ENCODE results near the gene PRPSAP1.
A peak's percentile ranks its signal among the peaks of the same experiment; 100 is the strongest.

The PRPSAP1 gene

GRCh38 chr17:76353599-76354316 lies at the start of gene PRPSAP1 (continued):
- TF ChIP-seq, protein P1, sequence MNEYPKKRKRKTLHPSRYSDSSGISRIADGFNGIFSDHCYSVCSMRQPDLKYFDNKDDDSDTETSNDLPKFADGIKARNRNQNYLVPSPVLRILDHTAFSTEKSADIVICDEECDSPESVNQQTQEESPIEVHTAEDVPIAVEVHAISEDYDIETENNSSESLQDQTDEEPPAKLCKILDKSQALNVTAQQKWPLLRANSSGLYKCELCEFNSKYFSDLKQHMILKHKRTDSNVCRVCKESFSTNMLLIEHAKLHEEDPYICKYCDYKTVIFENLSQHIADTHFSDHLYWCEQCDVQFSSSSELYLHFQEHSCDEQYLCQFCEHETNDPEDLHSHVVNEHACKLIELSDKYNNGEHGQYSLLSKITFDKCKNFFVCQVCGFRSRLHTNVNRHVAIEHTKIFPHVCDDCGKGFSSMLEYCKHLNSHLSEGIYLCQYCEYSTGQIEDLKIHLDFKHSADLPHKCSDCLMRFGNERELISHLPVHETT (tag by site-specific recombination; IDR thresholded peaks at IDR 0.05): peak; percentile 99
- peak; percentile 64; the same call in 1 of the 2 replicates for TF ChIP-seq ZNF785 (tag by site-specific recombination; IDR thresholded peaks at IDR 0.05)
- peak; percentile 92 for TF ChIP-seq ZNF580 (tag by site-specific recombination; IDR thresholded peaks at IDR 0.05)
- peak; percentile 65; the same call in 1 of the 2 replicates for TF ChIP-seq REPIN1 (tag by site-specific recombination; IDR thresholded peaks at IDR 0.05; ENCODE audit: low read depth)
- TF ChIP-seq ELK4 (IDR thresholded peaks at IDR 0.05; ENCODE audit: borderline replicate concordance, low read depth, low read length): no peak
- peak; percentile 96; the same call in 1 of the 2 replicates for TF ChIP-seq ZNF391 (tag by site-specific recombination; IDR thresholded peaks at IDR 0.05; ENCODE audit: borderline replicate concordance, low read depth)
- TF ChIP-seq ZNF24 (tag by site-specific recombination; IDR thresholded peaks at IDR 0.05): peak; percentile 90; the same call in 1 of the 2 replicates
- TF ChIP-seq, protein P2, sequence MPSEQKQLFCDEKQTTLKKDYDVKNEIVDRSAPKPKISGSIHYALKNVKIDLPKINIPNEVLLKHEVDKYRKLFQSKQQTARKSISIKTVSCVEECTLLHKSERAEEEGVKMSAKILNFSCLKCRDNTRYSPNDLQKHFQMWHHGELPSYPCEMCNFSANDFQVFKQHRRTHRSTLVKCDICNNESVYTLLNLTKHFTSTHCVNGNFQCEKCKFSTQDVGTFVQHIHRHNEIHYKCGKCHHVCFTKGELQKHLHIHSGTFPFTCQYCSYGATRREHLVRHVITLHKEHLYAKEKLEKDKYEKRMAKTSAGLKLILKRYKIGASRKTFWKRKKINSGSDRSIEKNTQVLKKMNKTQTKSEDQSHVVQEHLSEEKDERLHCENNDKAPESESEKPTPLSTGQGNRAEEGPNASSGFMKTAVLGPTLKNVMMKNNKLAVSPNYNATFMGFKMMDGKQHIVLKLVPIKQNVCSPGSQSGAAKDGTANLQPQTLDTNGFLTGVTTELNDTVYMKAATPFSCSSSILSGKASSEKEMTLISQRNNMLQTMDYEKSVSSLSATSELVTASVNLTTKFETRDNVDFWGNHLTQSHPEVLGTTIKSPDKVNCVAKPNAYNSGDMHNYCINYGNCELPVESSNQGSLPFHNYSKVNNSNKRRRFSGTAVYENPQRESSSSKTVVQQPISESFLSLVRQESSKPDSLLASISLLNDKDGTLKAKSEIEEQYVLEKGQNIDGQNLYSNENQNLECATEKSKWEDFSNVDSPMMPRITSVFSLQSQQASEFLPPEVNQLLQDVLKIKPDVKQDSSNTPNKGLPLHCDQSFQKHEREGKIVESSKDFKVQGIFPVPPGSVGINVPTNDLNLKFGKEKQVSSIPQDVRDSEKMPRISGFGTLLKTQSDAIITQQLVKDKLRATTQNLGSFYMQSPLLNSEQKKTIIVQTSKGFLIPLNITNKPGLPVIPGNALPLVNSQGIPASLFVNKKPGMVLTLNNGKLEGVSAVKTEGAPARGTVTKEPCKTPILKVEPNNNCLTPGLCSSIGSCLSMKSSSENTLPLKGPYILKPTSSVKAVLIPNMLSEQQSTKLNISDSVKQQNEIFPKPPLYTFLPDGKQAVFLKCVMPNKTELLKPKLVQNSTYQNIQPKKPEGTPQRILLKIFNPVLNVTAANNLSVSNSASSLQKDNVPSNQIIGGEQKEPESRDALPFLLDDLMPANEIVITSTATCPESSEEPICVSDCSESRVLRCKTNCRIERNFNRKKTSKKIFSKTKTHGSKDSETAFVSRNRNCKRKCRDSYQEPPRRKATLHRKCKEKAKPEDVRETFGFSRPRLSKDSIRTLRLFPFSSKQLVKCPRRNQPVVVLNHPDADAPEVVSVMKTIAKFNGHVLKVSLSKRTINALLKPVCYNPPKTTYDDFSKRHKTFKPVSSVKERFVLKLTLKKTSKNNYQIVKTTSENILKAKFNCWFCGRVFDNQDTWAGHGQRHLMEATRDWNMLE (tag by site-specific recombination; conservative IDR thresholded peaks at IDR 0.05; ENCODE audit: low read depth): peak; percentile 65
- no peak for TF ChIP-seq ZNF701 (tag by site-specific recombination; IDR thresholded peaks at IDR 0.05)
- TF ChIP-seq KLF1 (tag by site-specific recombination; IDR thresholded peaks at IDR 0.05): peak; percentile 89
- no peak for TF ChIP-seq ZNF707 (tag by site-specific recombination; IDR thresholded peaks at IDR 0.05)
- TF ChIP-seq ZBTB1 (tag by site-specific recombination; IDR thresholded peaks at IDR 0.05): no peak
- peak; percentile 99 for TF ChIP-seq SP3 (tag by site-specific recombination; IDR thresholded peaks at IDR 0.05)
- no peak for TF ChIP-seq SETDB1 (IDR thresholded peaks at IDR 0.05; ENCODE audit: insufficient read length, low read length)
- TF ChIP-seq GLIS1 (tag by site-specific recombination; IDR thresholded peaks at IDR 0.05): peak; percentile 60
- peak; percentile 43; the same call in 1 of the 2 replicates for TF ChIP-seq WT1 (tag by site-specific recombination; IDR thresholded peaks at IDR 0.05)
- TF ChIP-seq ZNF16 (tag by site-specific recombination; IDR thresholded peaks at IDR 0.05; ENCODE audit: low read depth): no peak
- no peak for TF ChIP-seq ZNF768 (tag by site-specific recombination; IDR thresholded peaks at IDR 0.05)
- peak; percentile 88 for TF ChIP-seq ZNF843 (tag by site-specific recombination; IDR thresholded peaks at IDR 0.05)
- TF ChIP-seq FEZF1 (tag by site-specific recombination; IDR thresholded peaks at IDR 0.05): 0 out of 2 replicates have a peak, but pooled peaks have one; percentile 5
- TF ChIP-seq MZF1 (tag by site-specific recombination; IDR thresholded peaks at IDR 0.05; ENCODE audit: borderline replicate concordance): no peak
- no peak for TF ChIP-seq HOXC10 (CRISPR knock-in tag; IDR thresholded peaks at IDR 0.05)
- TF ChIP-seq, protein P3, sequence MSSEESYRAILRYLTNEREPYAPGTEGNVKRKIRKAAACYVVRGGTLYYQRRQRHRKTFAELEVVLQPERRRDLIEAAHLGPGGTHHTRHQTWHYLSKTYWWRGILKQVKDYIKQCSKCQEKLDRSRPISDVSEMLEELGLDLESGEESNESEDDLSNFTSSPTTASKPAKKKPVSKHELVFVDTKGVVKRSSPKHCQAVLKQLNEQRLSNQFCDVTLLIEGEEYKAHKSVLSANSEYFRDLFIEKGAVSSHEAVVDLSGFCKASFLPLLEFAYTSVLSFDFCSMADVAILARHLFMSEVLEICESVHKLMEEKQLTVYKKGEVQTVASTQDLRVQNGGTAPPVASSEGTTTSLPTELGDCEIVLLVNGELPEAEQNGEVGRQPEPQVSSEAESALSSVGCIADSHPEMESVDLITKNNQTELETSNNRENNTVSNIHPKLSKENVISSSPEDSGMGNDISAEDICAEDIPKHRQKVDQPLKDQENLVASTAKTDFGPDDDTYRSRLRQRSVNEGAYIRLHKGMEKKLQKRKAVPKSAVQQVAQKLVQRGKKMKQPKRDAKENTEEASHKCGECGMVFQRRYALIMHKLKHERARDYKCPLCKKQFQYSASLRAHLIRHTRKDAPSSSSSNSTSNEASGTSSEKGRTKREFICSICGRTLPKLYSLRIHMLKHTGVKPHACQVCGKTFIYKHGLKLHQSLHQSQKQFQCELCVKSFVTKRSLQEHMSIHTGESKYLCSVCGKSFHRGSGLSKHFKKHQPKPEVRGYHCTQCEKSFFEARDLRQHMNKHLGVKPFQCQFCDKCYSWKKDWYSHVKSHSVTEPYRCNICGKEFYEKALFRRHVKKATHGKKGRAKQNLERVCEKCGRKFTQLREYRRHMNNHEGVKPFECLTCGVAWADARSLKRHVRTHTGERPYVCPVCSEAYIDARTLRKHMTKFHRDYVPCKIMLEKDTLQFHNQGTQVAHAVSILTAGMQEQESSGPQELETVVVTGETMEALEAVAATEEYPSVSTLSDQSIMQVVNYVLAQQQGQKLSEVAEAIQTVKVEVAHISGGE (tag by site-specific recombination; conservative IDR thresholded peaks at IDR 0.05; ENCODE audit: low read depth): peak; percentile 60
- no peak for TF ChIP-seq ZNF175 (tag by site-specific recombination; IDR thresholded peaks at IDR 0.05)
- TF ChIP-seq ZNF677 (tag by site-specific recombination; IDR thresholded peaks at IDR 0.05): no peak
- TF ChIP-seq ZNF148 (tag by site-specific recombination; IDR thresholded peaks at IDR 0.05; ENCODE audit: borderline replicate concordance): peak; percentile 81; the same call in 1 of the 2 replicates

Measured in HEK293 (cell line).